HL-60 (cell line): ENCODE results near the gene PKD1L1.

Experiments used
- CTCF ChIP-seq: IDR thresholded peaks from one replicate; pipeline ENCODE4 v1.5.1; 2011; ENCODE audit warnings: low read length, control low read depth, inconsistent platforms; ENCODE audit not compliant: insufficient read depth
- GABPA ChIP-seq: IDR thresholded peaks from 2 replicates; pipeline ENCODE4 v1.6.1; 2012; ENCODE audit warnings: low read depth
- POLR2AphosphoS5 ChIP-seq: IDR thresholded peaks from 2 replicates; pipeline ENCODE4 v1.6.1; 2012; ENCODE audit warnings: low read depth
- REST ChIP-seq: IDR thresholded peaks from 2 replicates; pipeline ENCODE4 v1.6.1; 2012; ENCODE audit warnings: low read depth; ENCODE audit not compliant: insufficient replicate concordance

DNA sequence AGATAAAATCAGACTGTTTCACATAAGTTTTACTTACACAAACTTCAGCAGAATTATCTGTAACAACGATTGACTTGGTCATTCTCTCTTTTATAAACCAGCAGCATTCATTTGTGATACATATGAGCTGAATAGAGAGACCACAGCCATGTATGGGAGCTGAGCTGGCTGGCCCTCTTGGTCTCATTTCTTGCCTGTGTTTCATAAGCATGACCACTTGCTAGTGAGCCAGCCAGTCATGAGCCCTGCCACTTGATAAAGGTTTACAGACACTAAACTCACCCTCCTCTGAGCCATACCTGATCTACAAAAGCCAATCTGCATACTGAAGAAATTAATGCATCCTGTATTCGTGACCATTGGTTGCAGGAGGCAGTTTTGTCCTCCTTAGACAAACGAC, 82.1 kb downstream of the PKD1L1 start:
- no peak for TF ChIP-seq CTCF
- TF ChIP-seq REST = no peak
- no peak for TF ChIP-seq GABPA
- no peak for TF ChIP-seq POLR2AphosphoS5
